GM12891 (cell line): ENCODE measurements around the gene MICA.
"Not testable (repeated sequence)": the region's sequence is repeated elsewhere in the genome, so short reads cannot be mapped to it uniquely, and the experiment has no call there.

ENCODE experiments used
- DNase-seq: peaks from one replicate; pipeline ENCODE4 v3.0.0; 2011; ENCODE audit warnings: low spot score; ENCODE audit not compliant: insufficient read length
- FAIRE-seq: peaks from 2 replicates; lab custom pipeline; 2011; peaks lifted over from hg19 to GRCh38; lab: Jason Lieb, UNC
- PAX5 ChIP-seq: IDR thresholded peaks from 2 replicates; pipeline ENCODE4 v1.6.1; 2011; ENCODE audit warnings: low read length, moderate library complexity, mild to moderate bottlenecking; ENCODE audit not compliant: insufficient read depth, severe bottlenecking
- POLR2A ChIP-seq: IDR thresholded peaks from 2 replicates; pipeline ENCODE4 v1.6.1; 2011; ENCODE audit warnings: low read depth, low read length, control low read depth
- POLR2AphosphoS5 ChIP-seq: IDR thresholded peaks from 2 replicates; pipeline ENCODE4 v1.6.1; 2011; ENCODE audit warnings: low read depth, low read length, control low read depth
- POU2F2 ChIP-seq: IDR thresholded peaks from 2 replicates; pipeline ENCODE4 v1.6.1; 2011; ENCODE audit warnings: low read depth, mild to moderate bottlenecking, control low read depth, low read length, moderate library complexity
- SPI1 ChIP-seq: IDR thresholded peaks from 2 replicates; pipeline ENCODE4 v1.6.1; 2011; ENCODE audit warnings: low read depth, low read length, control low read depth
- TAF1 ChIP-seq: IDR thresholded peaks from 2 replicates; pipeline ENCODE4 v1.6.1; 2011; ENCODE audit warnings: low read depth, low read length, control low read depth

Gene MICA

GRCh38 chr6:31426395-31427354, 23.3 kb downstream of the MICA start:
- TF ChIP-seq POLR2A, result no peak
- no peak for TF ChIP-seq TAF1
- no peak for TF ChIP-seq POLR2AphosphoS5
- TF ChIP-seq POU2F2, result no peak
- TF ChIP-seq SPI1, result no peak
- TF ChIP-seq PAX5, result no peak
- DNase-seq (no peak), FAIRE-seq (no peak)

GRCh38 chr6:31430449-31430848, 27.1 kb downstream of the MICA start:
- TF ChIP-seq POLR2AphosphoS5, result no peak
- TF ChIP-seq SPI1, result no peak
- TF ChIP-seq POLR2A, result no peak
- DNase-seq (no peak), FAIRE-seq (no peak)

- not testable (repeated sequence) for DNase-seq, FAIRE-seq
Observed at GRCh38 chr6:31435051-31435450, 31.7 kb downstream of the MICA start.

GRCh38 chr6:31438222-31438621, 34.8 kb downstream of the MICA start:
- no peak for DNase-seq
- no peak for FAIRE-seq
- TF ChIP-seq POLR2AphosphoS5 (no peak), POU2F2 (no peak), SPI1 (no peak), POLR2A (no peak), PAX5 (no peak), TAF1 (no peak)

- FAIRE-seq (no peak), DNase-seq (no peak)
- TF ChIP-seq PAX5 (no peak), POLR2A (no peak)
Observed at GRCh38 chr6:31438677-31439076, 35.3 kb downstream of the MICA start.

GRCh38 chr6:31441365-31442267, 38.2 kb downstream of the MICA start:
- no peak for TF ChIP-seq POLR2AphosphoS5
- TF ChIP-seq SPI1, result no peak
- TF ChIP-seq PAX5, result no peak
- TF ChIP-seq TAF1, result no peak
- TF ChIP-seq POU2F2, result no peak
- TF ChIP-seq POLR2A, result no peak
- FAIRE-seq, result peak; percentile 51
- DNase-seq, result peak; percentile 61

GRCh38 chr6:31446481-31446880, 43.1 kb downstream of the MICA start:
- TF ChIP-seq SPI1, result no peak
- no peak for TF ChIP-seq PAX5
- no peak for TF ChIP-seq POU2F2
- no peak for TF ChIP-seq POLR2A
- TF ChIP-seq POLR2AphosphoS5, result no peak
- no peak for TF ChIP-seq TAF1
- DNase-seq (no peak), FAIRE-seq (no peak)

- not testable (repeated sequence) for DNase-seq, FAIRE-seq
Observed at GRCh38 chr6:31446999-31447789, 43.8 kb downstream of the MICA start.

GRCh38 chr6:31450751-31451150, 47.4 kb downstream of the MICA start:
- no peak for TF ChIP-seq PAX5
- TF ChIP-seq TAF1, result no peak
- no peak for TF ChIP-seq SPI1
- TF ChIP-seq POLR2A, result no peak
- TF ChIP-seq POLR2AphosphoS5, result no peak
- TF ChIP-seq POU2F2, result no peak
- DNase-seq, result no peak
- FAIRE-seq, result no peak

GRCh38 chr6:31452859-31453258, 49.5 kb downstream of the MICA start:
- DNase-seq (no peak), FAIRE-seq (no peak)
- TF ChIP-seq POLR2A (no peak), POU2F2 (no peak), POLR2AphosphoS5 (no peak), SPI1 (no peak), PAX5 (no peak), TAF1 (no peak)
